H1 (cell line): ENCODE data around the gene ACAD11. TPM values are rescaled to one million over a fixed set of nuclear protein-coding genes. Genes with fewer than 3 reads are reported as not detected.

Source experiments
- CTCF ChIA-PET: fragments of 300-600 bp; sonication (Branson Sonifier 250); formaldehyde crosslinking; loops from one replicate; lab custom pipeline; 2021; ENCODE audit not compliant: partially characterized antibody; lab: Charles Lee
- POLR2A ChIA-PET: fragments of 300-600 bp; sonication (Branson Sonifier 250); formaldehyde crosslinking; loops from one replicate; lab custom pipeline; 2021; ENCODE audit warnings: inconsistent platforms; ENCODE audit not compliant: partially characterized antibody; lab: Charles Lee
- DNase-seq, 2 experiments: peaks; one replicate each; pipeline versions ENCODE4 v3.0.0 to v3.0.0-alpha.2; 2010 to 2022; ENCODE audit warnings: low spot score in 2 of 2, low read depth in 1 of 2, mixed read lengths in 1 of 2
- FAIRE-seq: peaks from 2 replicates; lab custom pipeline; 2011; peaks lifted over from hg19 to GRCh38; lab: Jason Lieb, UNC
- H2AFZ ChIP-seq: 2 replicates; pipeline ENCODE4 v1.8.1; 2012; ENCODE audit warnings: low read length, inconsistent platforms
- H2AK5ac ChIP-seq: 2 replicates; pipeline ENCODE4 v1.6.1; 2013; ENCODE audit warnings: low read depth, low read length
- H2BK120ac ChIP-seq: replicated peaks from 2 replicates; pipeline ENCODE3; 2013; ENCODE audit warnings: low read depth, low read length, inconsistent platforms
- H2BK12ac ChIP-seq: 2 replicates; pipeline ENCODE4 v1.6.1; 2013; ENCODE audit warnings: low read depth, low read length
- H2BK15ac ChIP-seq: 2 replicates; pipeline ENCODE4 v1.6.1; 2013; ENCODE audit warnings: low read length
- H2BK20ac ChIP-seq: 2 replicates; pipeline ENCODE4 v1.6.1; 2013; ENCODE audit warnings: low read length
- H2BK5ac ChIP-seq: 2 replicates; pipeline ENCODE4 v1.6.1; 2013; ENCODE audit warnings: low read depth, low read length
- H3K14ac ChIP-seq: 2 replicates; pipeline ENCODE4 v1.6.1; 2013; ENCODE audit warnings: inconsistent platforms; ENCODE audit not compliant: insufficient read length
- H3K18ac ChIP-seq: 2 replicates; pipeline ENCODE4 v1.6.1; 2013; ENCODE audit warnings: low read length; ENCODE audit errors: extremely low read depth
- H3K23ac ChIP-seq: 2 replicates; pipeline ENCODE4 v1.6.1; 2013; ENCODE audit warnings: inconsistent platforms; ENCODE audit not compliant: insufficient read length
- H3K23me2 ChIP-seq: 2 replicates; pipeline ENCODE4 v1.6.1; 2013; ENCODE audit warnings: low read depth, low read length
- H3K27ac ChIP-seq: 2 replicates; pipeline ENCODE4 v1.6.1; 2011; ENCODE audit warnings: low read depth, low read length, inconsistent platforms
- H3K27me3 ChIP-seq, 4 experiments: replicated peaks in 1 of 4; 1 replicate in 1 of 4; 2 replicates in 3 of 4; pipeline versions ENCODE4 v1.6.1 to v1.8.1; 2011 to 2013; ENCODE audit warnings: low read length in 3 of 4, mild to moderate bottlenecking in 3 of 4, inconsistent platforms in 2 of 4, mixed read lengths in 2 of 4, moderate library complexity in 1 of 4; ENCODE audit not compliant: control insufficient read depth in 3 of 4, insufficient read depth in 3 of 4; ENCODE audit errors: extremely low read depth in 1 of 4
- H3K36me3 ChIP-seq, 4 experiments: 2 replicates each; pipeline versions ENCODE4 v1.6.1 to v1.8.1; 2011 to 2013; ENCODE audit warnings: mild to moderate bottlenecking in 4 of 4, low read length in 3 of 4, moderate library complexity in 2 of 4, control low read depth in 1 of 4, inconsistent platforms in 1 of 4; ENCODE audit not compliant: insufficient read depth in 4 of 4, control insufficient read depth in 2 of 4
- H3K4ac ChIP-seq: replicated peaks from 2 replicates; pipeline ENCODE3; 2013; ENCODE audit warnings: low read length, low read depth, mixed read lengths, inconsistent platforms; ENCODE audit not compliant: insufficient read length
- H3K4me1 ChIP-seq, 4 experiments: replicated peaks in 1 of 4; 1 replicate in 1 of 4; 2 replicates in 3 of 4; pipeline versions ENCODE4 v1.6.1 to v1.8.1; 2011 to 2013; ENCODE audit warnings: low read length in 3 of 4, inconsistent platforms in 2 of 4, mixed read lengths in 1 of 4; ENCODE audit not compliant: insufficient read depth in 4 of 4, control insufficient read depth in 3 of 4
- H3K4me2 ChIP-seq, 2 experiments: 2 replicates each; pipeline versions ENCODE4 v1.6.1 to v1.8.1; 2011 to 2013; ENCODE audit warnings: low read depth in 2 of 2, low read length in 2 of 2, control low read depth in 1 of 2, inconsistent platforms in 1 of 2, mild to moderate bottlenecking in 1 of 2; ENCODE audit not compliant: insufficient read depth in 1 of 2
- H3K4me3 ChIP-seq, 4 experiments: fragments of 200-600, 300-600 bp in 1 of 4; sonication (generic), shearing (Covaris generic), sonication (Bioruptor Twin) in 1 of 4; 2 replicates each; pipeline versions ENCODE4 v1.5.1 to v1.8.1; 2011 to 2016; ENCODE audit warnings: low read length in 4 of 4, low read depth in 3 of 4, control low read depth in 2 of 4, inconsistent platforms in 2 of 4, mild to moderate bottlenecking in 2 of 4, mixed read lengths in 1 of 4, moderate library complexity in 1 of 4; ENCODE audit not compliant: insufficient read depth in 2 of 4; ENCODE audit errors: extremely low read depth in 1 of 4
- H3K56ac ChIP-seq: replicated peaks from 2 replicates; pipeline ENCODE3; 2013; ENCODE audit warnings: low read depth, mild to moderate bottlenecking, mixed read lengths, low read length, inconsistent platforms; ENCODE audit not compliant: insufficient read length
- H3K79me1 ChIP-seq: 2 replicates; pipeline ENCODE4 v1.6.1; 2013; ENCODE audit warnings: low read depth, low read length, control low read depth
- H3K79me2 ChIP-seq, 2 experiments: 2 replicates each; pipeline versions ENCODE4 v1.6.1 to v1.8.1; 2012 to 2013; ENCODE audit warnings: low read length in 2 of 2, mild to moderate bottlenecking in 2 of 2, inconsistent platforms in 1 of 2; ENCODE audit not compliant: insufficient read depth in 2 of 2, control insufficient read depth in 1 of 2
- H3K9ac ChIP-seq, 4 experiments: replicated peaks in 1 of 4; 1 replicate in 1 of 4; 2 replicates in 3 of 4; pipeline versions ENCODE4 v1.6.1 to v1.8.1; 2011 to 2013; ENCODE audit warnings: low read depth in 3 of 4, low read length in 3 of 4, control low read depth in 2 of 4, mild to moderate bottlenecking in 2 of 4, moderate library complexity in 2 of 4, inconsistent platforms in 1 of 4; ENCODE audit errors: extremely low read depth in 1 of 4
- H3K9me3 ChIP-seq, 2 experiments: 2 replicates each; pipeline versions ENCODE4 v1.6.1 to v1.8.1; 2012 to 2013; ENCODE audit warnings: mild to moderate bottlenecking in 2 of 2, moderate library complexity in 2 of 2, control low read depth in 1 of 2, inconsistent platforms in 1 of 2, low read depth in 1 of 2, low read length in 1 of 2, mixed read lengths in 1 of 2; ENCODE audit not compliant: insufficient read depth in 2 of 2
- H4K20me1 ChIP-seq, 2 experiments: replicated peaks in 1 of 2; 2 replicates each; pipeline versions ENCODE3 to v1.8.1; 2011 to 2013; ENCODE audit warnings: inconsistent platforms in 2 of 2, low read length in 2 of 2, mild to moderate bottlenecking in 1 of 2; ENCODE audit not compliant: insufficient read depth in 2 of 2, control insufficient read depth in 1 of 2
- H4K5ac ChIP-seq: 2 replicates; pipeline ENCODE4 v1.6.1; 2013; ENCODE audit warnings: low read length, low read depth, mixed read lengths, inconsistent platforms; ENCODE audit not compliant: insufficient read length
- H4K8ac ChIP-seq: 2 replicates; pipeline ENCODE4 v1.8.0; 2013; ENCODE audit warnings: mild to moderate bottlenecking, moderate library complexity, low read length, inconsistent platforms; ENCODE audit not compliant: insufficient read depth; ENCODE audit errors: extremely low read depth
- H4K91ac ChIP-seq: replicated peaks from 2 replicates; pipeline ENCODE3; 2013; ENCODE audit warnings: low read length, mixed read lengths, inconsistent platforms; ENCODE audit not compliant: insufficient read length
- BCL11A ChIP-seq, 2 experiments: IDR thresholded peaks; one replicate each; pipeline ENCODE4 v1.6.1; 2011; ENCODE audit warnings: low read depth in 2 of 2, low read length in 2 of 2, mild to moderate bottlenecking in 2 of 2
- EZH2 ChIP-seq: fragments of 200-600 bp; sonication (generic); IDR thresholded peaks from 2 replicates; pipeline ENCODE4 v1.7.1; 2012; ENCODE audit warnings: low read depth, mild to moderate bottlenecking, moderate library complexity, low read length, inconsistent platforms; ENCODE audit not compliant: severe bottlenecking
- FOSL1 ChIP-seq: IDR thresholded peaks from 2 replicates; pipeline ENCODE4 v1.6.1; 2011; ENCODE audit warnings: mild to moderate bottlenecking, low read depth, low read length, moderate library complexity; ENCODE audit not compliant: insufficient read depth
- KDM4A ChIP-seq: IDR thresholded peaks from one replicate; pipeline ENCODE4 v1.7.1; 2012; ENCODE audit warnings: low read depth, mild to moderate bottlenecking, moderate library complexity, low read length, inconsistent platforms; ENCODE audit not compliant: severe bottlenecking
- RBBP5 ChIP-seq: IDR thresholded peaks from 2 replicates; pipeline ENCODE4 v1.7.1; 2012; ENCODE audit warnings: low read depth, mild to moderate bottlenecking, inconsistent platforms, low read length, moderate library complexity, borderline replicate concordance
- RXRA ChIP-seq: IDR thresholded peaks from 2 replicates; pipeline ENCODE4 v1.6.1; 2011; ENCODE audit warnings: low read depth, mild to moderate bottlenecking, low read length, moderate library complexity; ENCODE audit not compliant: insufficient read depth
- YY1 ChIP-seq: IDR thresholded peaks from 2 replicates; pipeline ENCODE4 v1.6.1; 2011; ENCODE audit warnings: low read depth, mild to moderate bottlenecking, low read length
- ZNF274 ChIP-seq: IDR thresholded peaks from 2 replicates; pipeline ENCODE4 v1.7.0; 2012; ENCODE audit warnings: low read length, borderline replicate concordance; ENCODE audit errors: extremely low read depth
- WGBS, 2 experiments: shearing (Covaris generic) in 1 of 2; methylation state at CpG; one replicate each; pipeline versions ENCODE4 v1.1.6 to v1.1.7; 2013 to 2015; ENCODE audit warnings: low lambda C conversion rate in 2 of 2, mixed read lengths in 2 of 2, inconsistent platforms in 1 of 2, low coverage in 1 of 2, missing lambda C conversion rate in 1 of 2; ENCODE audit not compliant: insufficient replicate concordance in 2 of 2, insufficient coverage in 1 of 2, insufficient read length in 1 of 2; ENCODE audit errors: extremely low coverage in 1 of 2, missing lambda C conversion rate in 1 of 2; 5-methylcytosine and 5-hydroxymethylcytosine counted together
- polyA plus RNA-seq, 7 experiments: library from polyadenylated mRNA; depleted of rRNA in 3 of 7; stranded (reverse) in 5 of 7; unstranded in 2 of 7; fragments of >200 nt in 5 of 7; fragments of 200-250 nt in 2 of 7; gene quantifications; 1 replicate in 5 of 7; 2 replicates in 1 of 7; 4 replicates in 1 of 7; pipeline versions ENCODE4 v1.2.1 to v1.2.3, GENCODE V29; 2011 to 2013; ENCODE audit warnings: missing spikeins in 2 of 7, mixed read lengths in 2 of 7
- total RNA-seq: library from RNA; stranded (reverse); fragmentation: NEBNext Ultra II Directional; extraction: Animal tissue kit (Norgen Biotek cat#: 25700); gene quantifications from 2 replicates; pipeline ENCODE4 v1.2.1, GENCODE V29; 2021

Gene ACAD11
- total and polyA plus RNA-seq, 2 of the 8 experiments (the other 6 are each of a cell fraction or from before 2014, with no cell fraction given), result 5.5 to 11.0 TPM

- H3K36me3 ChIP-seq, result no peaks in the 10 kb centered on the region
- H3K4me3 ChIP-seq, result no peak overlapping the region
- H2AFZ ChIP-seq, result no peak overlapping the region
- H4K20me1 ChIP-seq, result no peaks in the 10 kb centered on the region
- FAIRE-seq (no peak), DNase-seq (no peak)
- H3K14ac ChIP-seq, result no peak overlapping the region
- no peak overlapping the region for H2BK12ac ChIP-seq
- no peak overlapping the region for H2AK5ac ChIP-seq
- H3K9me3 ChIP-seq, result no peaks in the 10 kb centered on the region
- H2BK20ac ChIP-seq, result no peak overlapping the region
- no peak for TF ChIP-seq RBBP5
- no peak for TF ChIP-seq EZH2
- TF ChIP-seq BCL11A (IDR thresholded peaks at IDR 0.05; ENCODE audit: low read depth in 2 of 2, low read length in 2 of 2), result no peak
- no peak for TF ChIP-seq KDM4A
- no peak for TF ChIP-seq YY1
- TF ChIP-seq RXRA, result no peak
- no peak for TF ChIP-seq FOSL1
- no peak for TF ChIP-seq ZNF274
- no peaks in the 10 kb centered on the region for H3K27me3 ChIP-seq
- H4K91ac ChIP-seq, result no peak overlapping the region
- no peak overlapping the region for H4K5ac ChIP-seq
- H3K4me1 ChIP-seq, result no peaks in the 10 kb centered on the region
- no peaks in the 10 kb centered on the region for H3K79me1 ChIP-seq
- no peak overlapping the region for H4K8ac ChIP-seq
- H2BK120ac ChIP-seq, result no peak overlapping the region
- H3K9ac ChIP-seq, result no peak overlapping the region
- no peak overlapping the region for H2BK5ac ChIP-seq
- H3K27ac ChIP-seq, result no peak overlapping the region
- ChIA-PET CTCF (interaction anchor here (1.9 kb wide), 1 partner anchor 114 kb away, joined by 8 read pairs; no protein-coding TSS in a partner anchor), POLR2A (no interaction called here)
- H3K4me2 ChIP-seq, result no peak overlapping the region
- no peak overlapping the region for H2BK15ac ChIP-seq
- no peaks in the 10 kb centered on the region; the same call in 1 of the 2 replicates for H3K23me2 ChIP-seq
- H3K79me2 ChIP-seq, result no peaks in the 10 kb centered on the region
- no peak overlapping the region for H3K4ac ChIP-seq
- no peak overlapping the region for H3K56ac ChIP-seq
- H3K18ac ChIP-seq, result no peak overlapping the region
- H3K23ac ChIP-seq, result no peak overlapping the region
- 89% methylated on average over 1 of the region's 1 CpG; no CpG with 5 or more reads in 1 of the 2 experiments for WGBS, 2 experiments
Measured at GRCh38 chr3:132650153-132650552, 9.5 kb downstream of the ACAD11 start.
